ENCODE data around the gene NEK11. TPM values are rescaled to one million over a fixed set of nuclear protein-coding genes. Genes with fewer than 3 reads are reported as not detected.

NEK11 gene
- total and polyA plus RNA-seq, 4 donors = 4.0 to 36.3 (median 9.8) TPM

- H3K4me1 ChIP-seq (ENCODE audit: control insufficient read depth in 5 of 5, insufficient read depth in 5 of 5, low read length in 5 of 5) = peaks cover 0 to 16% (median 0%) of the 10 kb centered on the region in 5 donors
- WGBS, 2 donors = 64 to 89% methylated on average over 5 of the region's 5 CpGs
- H3K27ac ChIP-seq (ENCODE audit: low read depth in 1 of 2, low read length in 1 of 2) = peak overlapping the region in 1 of 2 donors; percentile 59
- no peak for TF ChIP-seq CTCF (IDR thresholded peaks at IDR 0.05; ENCODE audit: control extremely low read depth, extremely low read depth)
- ATAC-seq (ENCODE audit: insufficient read depth, low FRiP score) = no peak
- no peaks in the 10 kb centered on the region for H3K9me3 ChIP-seq (ENCODE audit: control insufficient read depth in 4 of 4, insufficient read depth in 3 of 4, low read length in 3 of 4)
- no peak overlapping the region for H3K4me3 ChIP-seq
- H3K9ac ChIP-seq (ENCODE audit: insufficient read depth in 1 of 2, low read length in 2 of 2) = no peak overlapping the region
- DNase-seq = no peak
- H3K36me3 ChIP-seq (ENCODE audit: control insufficient read depth in 4 of 4, insufficient read depth in 4 of 4, low read length in 4 of 4) = no peaks in the 10 kb centered on the region
- no peaks in the 10 kb centered on the region for H3K27me3 ChIP-seq (ENCODE audit: control insufficient read depth in 3 of 3, insufficient read depth in 3 of 3, low read length in 2 of 3)
Observed at GRCh38 chr3:131349454-131349853, 322.8 kb downstream of the NEK11 start.

DNA sequence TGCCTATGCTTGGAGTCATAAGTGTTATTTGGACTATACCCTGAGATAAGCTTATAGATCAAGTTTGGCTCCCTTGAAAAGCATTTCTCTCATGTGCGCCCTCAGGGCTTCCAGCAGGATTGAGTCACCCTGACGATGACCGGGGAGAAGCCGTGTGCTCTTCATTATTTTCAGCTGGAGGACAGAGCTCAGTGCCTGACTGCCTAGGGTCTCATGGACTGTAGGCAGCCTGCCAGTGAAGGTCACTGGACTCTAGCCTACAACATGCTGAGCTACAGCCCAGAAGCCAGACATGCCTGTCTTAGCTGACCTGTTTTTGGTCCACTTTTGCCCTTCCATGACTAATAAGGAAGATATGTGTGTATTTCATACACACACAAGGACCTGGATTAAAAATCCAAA lies 323.3 kb downstream of the NEK11 start:
- TF ChIP-seq CTCF (IDR thresholded peaks at IDR 0.05; ENCODE audit: control extremely low read depth, extremely low read depth) = no peak
- WGBS, 2 donors = 94 to 97% methylated on average over 4 of the region's 4 CpGs

GRCh38 chr3:131350506-131350905 lies 323.8 kb downstream of the NEK11 start:
- Histone ChIP-seq H3K4me1 (ENCODE audit: control insufficient read depth in 5 of 5, insufficient read depth in 5 of 5, low read length in 5 of 5) (peaks cover 0 to 16% (median 0%) of the 10 kb centered on the region in 5 donors), H3K27me3 (ENCODE audit: control insufficient read depth in 3 of 3, insufficient read depth in 3 of 3, low read length in 2 of 3) (no peaks in the 10 kb centered on the region), H3K36me3 (ENCODE audit: control insufficient read depth in 4 of 4, insufficient read depth in 4 of 4, low read length in 4 of 4) (no peaks in the 10 kb centered on the region), H3K9ac (ENCODE audit: insufficient read depth in 1 of 2, low read length in 2 of 2) (no peak overlapping the region), H3K27ac (ENCODE audit: low read depth in 1 of 2, low read length in 1 of 2) (no peak overlapping the region), H3K9me3 (ENCODE audit: control insufficient read depth in 4 of 4, insufficient read depth in 3 of 4, low read length in 3 of 4) (no peaks in the 10 kb centered on the region), H3K4me3 (no peak overlapping the region)
- no peak for TF ChIP-seq CTCF (IDR thresholded peaks at IDR 0.05; ENCODE audit: control extremely low read depth, extremely low read depth)
- DNase-seq = no peak
- no peak for ATAC-seq (ENCODE audit: insufficient read depth, low FRiP score)
- 92 to 93% methylated on average over 1 of the region's 1 CpG for WGBS, 2 donors

More for the DNA sequence above, 323.3 kb downstream of the NEK11 start:
- Histone ChIP-seq H3K9ac (ENCODE audit: insufficient read depth in 1 of 2, low read length in 2 of 2) (peak overlapping the region in 1 of 2 donors; percentile 23), H3K4me3 (no peak overlapping the region), H3K4me1 (ENCODE audit: control insufficient read depth in 5 of 5, insufficient read depth in 5 of 5, low read length in 5 of 5) (peaks cover 0 to 16% (median 0%) of the 10 kb centered on the region in 5 donors), H3K27me3 (ENCODE audit: control insufficient read depth in 3 of 3, insufficient read depth in 3 of 3, low read length in 2 of 3) (no peaks in the 10 kb centered on the region), H3K9me3 (ENCODE audit: control insufficient read depth in 4 of 4, insufficient read depth in 3 of 4, low read length in 3 of 4) (no peaks in the 10 kb centered on the region), H3K36me3 (ENCODE audit: control insufficient read depth in 4 of 4, insufficient read depth in 4 of 4, low read length in 4 of 4) (no peaks in the 10 kb centered on the region), H3K27ac (ENCODE audit: low read depth in 1 of 2, low read length in 1 of 2) (peak overlapping the region in 1 of 2 donors; percentile 59)
- ATAC-seq (ENCODE audit: insufficient read depth, low FRiP score) = no peak
- no peak for DNase-seq

All from lung (tissue), 12 donors.